Esophagus muscularis mucosa (tissue), 3 donors: ENCODE results near the gene ZFYVE28.

Experiments
- EP300 ChIP-seq: sonication (generic); formaldehyde crosslinking; IDR thresholded peaks from one replicate; pipeline ENCODE4 v1.6.1; 2017; ENCODE audit warnings: antibody characterized with exemption
- TF ChIP-seq, protein P1 (sequence below), 3 experiments: fragments of 200-600 bp in 2 of 3; fragments of 450-650 bp in 1 of 3; sonication (generic) in 2 of 3; IDR thresholded peaks; one replicate each; pipeline ENCODE4 v1.5.1; 2017 to 2019; ENCODE audit warnings: antibody characterized with exemption in 3 of 3, mild to moderate bottlenecking in 2 of 3, moderate library complexity in 1 of 3

GRCh38 chr4:2375427-2375826 lies 43.0 kb downstream of the ZFYVE28 start:
- TF ChIP-seq, protein P1, sequence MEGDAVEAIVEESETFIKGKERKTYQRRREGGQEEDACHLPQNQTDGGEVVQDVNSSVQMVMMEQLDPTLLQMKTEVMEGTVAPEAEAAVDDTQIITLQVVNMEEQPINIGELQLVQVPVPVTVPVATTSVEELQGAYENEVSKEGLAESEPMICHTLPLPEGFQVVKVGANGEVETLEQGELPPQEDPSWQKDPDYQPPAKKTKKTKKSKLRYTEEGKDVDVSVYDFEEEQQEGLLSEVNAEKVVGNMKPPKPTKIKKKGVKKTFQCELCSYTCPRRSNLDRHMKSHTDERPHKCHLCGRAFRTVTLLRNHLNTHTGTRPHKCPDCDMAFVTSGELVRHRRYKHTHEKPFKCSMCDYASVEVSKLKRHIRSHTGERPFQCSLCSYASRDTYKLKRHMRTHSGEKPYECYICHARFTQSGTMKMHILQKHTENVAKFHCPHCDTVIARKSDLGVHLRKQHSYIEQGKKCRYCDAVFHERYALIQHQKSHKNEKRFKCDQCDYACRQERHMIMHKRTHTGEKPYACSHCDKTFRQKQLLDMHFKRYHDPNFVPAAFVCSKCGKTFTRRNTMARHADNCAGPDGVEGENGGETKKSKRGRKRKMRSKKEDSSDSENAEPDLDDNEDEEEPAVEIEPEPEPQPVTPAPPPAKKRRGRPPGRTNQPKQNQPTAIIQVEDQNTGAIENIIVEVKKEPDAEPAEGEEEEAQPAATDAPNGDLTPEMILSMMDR (IDR thresholded peaks at IDR 0.05) = no peak
- no peak for TF ChIP-seq EP300
